DND-41 (cell line): ENCODE measurements around the gene ALG12.

Experiments
- CTCF ChIP-seq: IDR thresholded peaks from 2 replicates; pipeline ENCODE4 v1.5.1; 2012; ENCODE audit warnings: borderline replicate concordance, low read length, moderate library complexity, mild to moderate bottlenecking; ENCODE audit not compliant: poor library complexity, severe bottlenecking; ENCODE audit errors: extremely low read depth
- EZH2 ChIP-seq: IDR thresholded peaks from 3 replicates; pipeline ENCODE4 v1.6.1; 2012; ENCODE audit warnings: borderline replicate concordance, low read depth, mild to moderate bottlenecking, moderate library complexity, low read length, inconsistent platforms; ENCODE audit not compliant: severe bottlenecking

GRCh38 chr22:49878206-49878605 lies 40.0 kb downstream of the ALG12 start:
- TF ChIP-seq EZH2 (no peak), CTCF (no peak)
